IMR-90 (cell line): ENCODE measurements around the gene TMC4.

ENCODE experiments used
- CEBPB ChIP-seq: IDR thresholded peaks from 2 replicates; pipeline ENCODE4 v1.6.1; 2012; ENCODE audit warnings: low read depth, low read length, improper control_type of control experiment
- CHD1 ChIP-seq: IDR thresholded peaks from 2 replicates; pipeline ENCODE4 v1.6.1; 2012; ENCODE audit warnings: low read depth, low read length, improper control_type of control experiment
- FOS ChIP-seq: fragments of 150-350 bp; IDR thresholded peaks from 2 replicates; pipeline ENCODE4 v1.6.1; 2016; ENCODE audit warnings: low read depth, low read length
- MAFK ChIP-seq: IDR thresholded peaks from 2 replicates; pipeline ENCODE4 v1.6.1; 2012; ENCODE audit warnings: low read depth, low read length, improper control_type of control experiment
- MXI1 ChIP-seq: IDR thresholded peaks from 2 replicates; pipeline ENCODE4 v1.6.1; 2012; ENCODE audit warnings: low read depth, mild to moderate bottlenecking, low read length, moderate library complexity, borderline replicate concordance
- POLR2A ChIP-seq: IDR thresholded peaks from 2 replicates; pipeline ENCODE4 v1.6.1; 2012; ENCODE audit warnings: mild to moderate bottlenecking, low read depth, low read length
- RAD21 ChIP-seq: IDR thresholded peaks from 2 replicates; pipeline ENCODE4 v1.6.1; 2012; ENCODE audit warnings: low read length, improper control_type of control experiment
- RCOR1 ChIP-seq: IDR thresholded peaks from 2 replicates; pipeline ENCODE4 v1.6.1; 2012; ENCODE audit warnings: mild to moderate bottlenecking, low read length, improper control_type of control experiment; ENCODE audit not compliant: insufficient replicate concordance
- SMC3 ChIP-seq: fragments of 150-350 bp; IDR thresholded peaks from 2 replicates; pipeline ENCODE4 v1.6.1; 2016; ENCODE audit warnings: low read depth, mild to moderate bottlenecking, antibody characterized with exemption, low read length, moderate library complexity
- USF2 ChIP-seq: fragments of 150-350 bp; IDR thresholded peaks from 2 replicates; pipeline ENCODE4 v1.6.1; 2017; ENCODE audit warnings: mild to moderate bottlenecking, antibody characterized with exemption, low read length, low read depth
- TF ChIP-seq, protein P1 (sequence below): conservative IDR thresholded peaks from 2 replicates; pipeline ENCODE4 v1.5.1; 2012; ENCODE audit warnings: mild to moderate bottlenecking, low read depth, low read length, improper control_type of control experiment
- TF ChIP-seq, protein P2 (sequence below): fragments of 150-350 bp; IDR thresholded peaks from 2 replicates; pipeline ENCODE4 v1.6.1; 2016; ENCODE audit warnings: low read depth, mild to moderate bottlenecking, low read length, moderate library complexity, borderline replicate concordance

DNA sequence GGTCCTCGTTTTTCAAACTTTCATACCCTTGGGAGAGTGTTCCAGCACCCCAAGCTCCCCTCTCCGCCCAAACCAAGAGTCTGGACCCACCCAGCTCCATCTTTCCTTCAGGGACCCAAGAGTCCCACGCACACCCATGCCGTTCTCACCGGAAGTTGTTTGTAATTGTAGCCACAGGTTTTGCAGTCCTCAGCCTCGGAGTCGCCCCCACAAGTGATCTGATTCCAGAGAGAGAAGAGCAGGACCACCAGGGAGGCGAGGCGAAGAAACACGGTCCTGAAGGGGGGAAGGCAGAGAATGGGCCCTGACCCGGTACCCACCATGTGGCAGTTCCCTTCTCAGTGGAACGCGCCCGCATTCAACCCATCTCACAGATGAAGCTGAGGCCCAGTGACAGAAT, 10.1 kb downstream of the TMC4 start:
- TF ChIP-seq, protein P1, sequence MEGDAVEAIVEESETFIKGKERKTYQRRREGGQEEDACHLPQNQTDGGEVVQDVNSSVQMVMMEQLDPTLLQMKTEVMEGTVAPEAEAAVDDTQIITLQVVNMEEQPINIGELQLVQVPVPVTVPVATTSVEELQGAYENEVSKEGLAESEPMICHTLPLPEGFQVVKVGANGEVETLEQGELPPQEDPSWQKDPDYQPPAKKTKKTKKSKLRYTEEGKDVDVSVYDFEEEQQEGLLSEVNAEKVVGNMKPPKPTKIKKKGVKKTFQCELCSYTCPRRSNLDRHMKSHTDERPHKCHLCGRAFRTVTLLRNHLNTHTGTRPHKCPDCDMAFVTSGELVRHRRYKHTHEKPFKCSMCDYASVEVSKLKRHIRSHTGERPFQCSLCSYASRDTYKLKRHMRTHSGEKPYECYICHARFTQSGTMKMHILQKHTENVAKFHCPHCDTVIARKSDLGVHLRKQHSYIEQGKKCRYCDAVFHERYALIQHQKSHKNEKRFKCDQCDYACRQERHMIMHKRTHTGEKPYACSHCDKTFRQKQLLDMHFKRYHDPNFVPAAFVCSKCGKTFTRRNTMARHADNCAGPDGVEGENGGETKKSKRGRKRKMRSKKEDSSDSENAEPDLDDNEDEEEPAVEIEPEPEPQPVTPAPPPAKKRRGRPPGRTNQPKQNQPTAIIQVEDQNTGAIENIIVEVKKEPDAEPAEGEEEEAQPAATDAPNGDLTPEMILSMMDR, result no peak
- TF ChIP-seq MAFK, result no peak
- no peak for TF ChIP-seq CHD1
- TF ChIP-seq POLR2A, result no peak
- no peak for TF ChIP-seq RCOR1
- no peak for TF ChIP-seq CEBPB
- TF ChIP-seq USF2, result no peak
- TF ChIP-seq MXI1, result no peak
- no peak for TF ChIP-seq FOS
- no peak for TF ChIP-seq RAD21
- TF ChIP-seq, protein P2, sequence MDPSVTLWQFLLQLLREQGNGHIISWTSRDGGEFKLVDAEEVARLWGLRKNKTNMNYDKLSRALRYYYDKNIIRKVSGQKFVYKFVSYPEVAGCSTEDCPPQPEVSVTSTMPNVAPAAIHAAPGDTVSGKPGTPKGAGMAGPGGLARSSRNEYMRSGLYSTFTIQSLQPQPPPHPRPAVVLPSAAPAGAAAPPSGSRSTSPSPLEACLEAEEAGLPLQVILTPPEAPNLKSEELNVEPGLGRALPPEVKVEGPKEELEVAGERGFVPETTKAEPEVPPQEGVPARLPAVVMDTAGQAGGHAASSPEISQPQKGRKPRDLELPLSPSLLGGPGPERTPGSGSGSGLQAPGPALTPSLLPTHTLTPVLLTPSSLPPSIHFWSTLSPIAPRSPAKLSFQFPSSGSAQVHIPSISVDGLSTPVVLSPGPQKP, result no peak
- TF ChIP-seq SMC3, result no peak
